Fibroblast of lung (primary cell): ENCODE results near the gene FUOM.

Experiments used
- CTCF ChIP-seq, 2 donors: IDR thresholded peaks in 1 of 2; conservative IDR thresholded peaks in 1 of 2; 1 replicate in 1 of 2; 2 replicates in 1 of 2; pipeline ENCODE4 v1.5.1; 2011 to 2012; ENCODE audit warnings: low read length in 2 of 2, control low read depth in 1 of 2, inconsistent platforms in 1 of 2, low read depth in 1 of 2, mild to moderate bottlenecking in 1 of 2
- EZH2 ChIP-seq: IDR thresholded peaks from 2 replicates; pipeline ENCODE4 v1.5.1; 2012; ENCODE audit warnings: low read length, control low read depth, mild to moderate bottlenecking; ENCODE audit errors: missing control alignments

GRCh38 chr10:133327651-133328357, 30.0 kb downstream of the FUOM start:
- TF ChIP-seq CTCF (conservative IDR thresholded peaks at IDR 0.05 in 1 of 2, IDR thresholded peaks at IDR 0.05 in 1 of 2; ENCODE audit: low read depth in 1 of 2, low read length in 2 of 2) = no peak
- TF ChIP-seq EZH2 = no peak
